PFSK-1 (cell line): ENCODE data around the gene VGF.

Source experiments
- POLR2AphosphoS5 ChIP-seq: IDR thresholded peaks from 2 replicates; pipeline ENCODE4 v1.6.1; 2012; ENCODE audit warnings: low read depth, mild to moderate bottlenecking, control low read depth, low read length, moderate library complexity
- TAF1 ChIP-seq: IDR thresholded peaks from 2 replicates; pipeline ENCODE4 v1.6.1; 2012; ENCODE audit warnings: low read length, control low read depth, borderline replicate concordance; ENCODE audit not compliant: insufficient read depth

DNA sequence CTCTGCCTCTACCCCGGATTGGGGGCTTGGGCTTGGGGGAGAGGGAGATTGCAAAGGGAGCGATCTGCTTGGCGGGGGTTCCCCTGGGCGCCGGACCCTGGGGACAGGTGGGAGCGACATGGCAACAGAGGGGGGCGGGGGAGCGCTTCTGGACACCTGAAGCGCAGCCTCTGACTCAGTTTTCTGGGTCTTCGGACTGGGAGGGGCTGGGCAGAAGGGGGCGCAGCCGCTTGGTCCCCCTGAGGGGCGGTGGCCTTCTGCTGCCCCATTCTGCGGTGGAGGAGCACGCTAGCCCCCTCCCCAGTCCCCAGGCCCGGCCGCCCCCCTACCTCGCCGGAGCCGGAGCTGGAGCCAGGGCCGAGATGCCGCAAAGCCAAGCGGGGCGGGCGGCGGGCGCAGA lies 14.3 kb upstream of the VGF start:
- TF ChIP-seq TAF1 (no peak), POLR2AphosphoS5 (no peak)
